HEK293 (cell line): ENCODE measurements around the gene FAM162B.
A peak's percentile ranks its signal among the peaks of the same experiment; 100 is the strongest.

Experiments used
- CTCF ChIA-PET: fragments of 350-600 bp; formaldehyde crosslinking; extraction: SDS; loops from one replicate; lab custom pipeline; 2021; ENCODE audit warnings: antibody characterized with exemption; lab: Yijun Ruan, JAX
- POLR2A ChIA-PET: fragments of 300-600 bp; formaldehyde crosslinking; extraction: SDS; loops from one replicate; lab custom pipeline; 2020; ENCODE audit warnings: antibody characterized with exemption, inconsistent platforms; lab: Yijun Ruan, JAX
- H3K27ac ChIP-seq: fragments of 200-500 bp; sonication (Bioruptor generic); 2 replicates; pipeline ENCODE4 v1.5.1; 2014; ENCODE audit warnings: low read depth, low read length, control low read depth, inconsistent platforms; ENCODE audit errors: extremely low read depth
- H3K36me3 ChIP-seq, 2 experiments: fragments of 200-500 bp in 1 of 2; sonication (Bioruptor generic) in 1 of 2; 1 replicate in 1 of 2; 2 replicates in 1 of 2; pipeline ENCODE4 v1.5.1; 2014 to 2017; ENCODE audit warnings: inconsistent platforms in 2 of 2, low read length in 2 of 2; ENCODE audit not compliant: control insufficient read depth in 2 of 2, insufficient read depth in 1 of 2
- H3K4me1 ChIP-seq: fragments of 200-500 bp; sonication (Bioruptor generic); 2 replicates; pipeline ENCODE4 v1.5.1; 2014; ENCODE audit warnings: mild to moderate bottlenecking, low read length, inconsistent platforms; ENCODE audit not compliant: control insufficient read depth, insufficient read depth
- H3K4me3 ChIP-seq: 2 replicates; pipeline ENCODE4 v1.5.1; 2011; ENCODE audit warnings: low read depth, mild to moderate bottlenecking, control low read depth, low read length, moderate library complexity
- H3K9me3 ChIP-seq: fragments of 200-500 bp; sonication (Bioruptor generic); 2 replicates; pipeline ENCODE4 v1.5.1; 2014; ENCODE audit warnings: low read depth, low read length, inconsistent platforms; ENCODE audit not compliant: control insufficient read depth, insufficient read depth
- KLF7 ChIP-seq: fragments of 450-650 bp; formaldehyde crosslinking; IDR thresholded peaks from 2 replicates; pipeline ENCODE4 v1.5.1; 2016; ENCODE audit warnings: missing biosample characterization, missing genetic modification characterization, borderline replicate concordance
- KLF8 ChIP-seq: fragments of 450-650 bp; formaldehyde crosslinking; IDR thresholded peaks from 2 replicates; pipeline ENCODE4 v1.5.1; 2016; ENCODE audit warnings: missing biosample characterization, missing genetic modification characterization
- YY2 ChIP-seq: fragments of 450-650 bp; formaldehyde crosslinking; IDR thresholded peaks from 2 replicates; pipeline ENCODE4 v1.5.1; 2016; ENCODE audit warnings: missing biosample characterization, missing genetic modification characterization
- ZBTB10 ChIP-seq: fragments of 450-650 bp; formaldehyde crosslinking; IDR thresholded peaks from 2 replicates; pipeline ENCODE4 v1.5.1; 2016; ENCODE audit warnings: missing biosample characterization, missing genetic modification characterization
- ZNF132 ChIP-seq: fragments of 450-650 bp; formaldehyde crosslinking; IDR thresholded peaks from 2 replicates; pipeline ENCODE4 v1.5.1; 2017; ENCODE audit warnings: missing biosample characterization, missing genetic modification characterization, borderline replicate concordance
- ZNF140 ChIP-seq: fragments of 450-650 bp; formaldehyde crosslinking; IDR thresholded peaks from 2 replicates; pipeline ENCODE4 v1.5.1; 2016; ENCODE audit warnings: missing biosample characterization, missing genetic modification characterization
- ZNF211 ChIP-seq: fragments of 450-650 bp; formaldehyde crosslinking; IDR thresholded peaks from 2 replicates; pipeline ENCODE4 v1.5.1; 2016; ENCODE audit warnings: low read depth, missing biosample characterization, missing genetic modification characterization
- ZNF221 ChIP-seq: fragments of 450-650 bp; formaldehyde crosslinking; IDR thresholded peaks from 2 replicates; pipeline ENCODE4 v1.5.1; 2017; ENCODE audit warnings: missing biosample characterization, missing genetic modification characterization, borderline replicate concordance
- ZNF23 ChIP-seq: fragments of 450-650 bp; formaldehyde crosslinking; IDR thresholded peaks from 2 replicates; pipeline ENCODE4 v1.5.1; 2016; ENCODE audit warnings: missing biosample characterization, missing genetic modification characterization, borderline replicate concordance
- ZNF26 ChIP-seq: fragments of 450-650 bp; formaldehyde crosslinking; IDR thresholded peaks from 2 replicates; pipeline ENCODE4 v1.5.1; 2016; ENCODE audit warnings: missing biosample characterization, missing genetic modification characterization
- ZNF510 ChIP-seq: fragments of 450-650 bp; formaldehyde crosslinking; IDR thresholded peaks from 2 replicates; pipeline ENCODE4 v1.5.1; 2018; ENCODE audit warnings: mild to moderate bottlenecking, missing genetic modification characterization, missing biosample characterization; ENCODE audit not compliant: insufficient replicate concordance
- ZNF529 ChIP-seq: fragments of 450-650 bp; formaldehyde crosslinking; IDR thresholded peaks from 2 replicates; pipeline ENCODE4 v1.5.1; 2017; ENCODE audit warnings: missing genetic modification characterization, missing biosample characterization; ENCODE audit not compliant: insufficient replicate concordance
- ZNF549 ChIP-seq: fragments of 450-650 bp; IDR thresholded peaks from 2 replicates; pipeline ENCODE4 v1.5.1; 2018; ENCODE audit warnings: missing biosample characterization, missing genetic modification characterization, mild to moderate bottlenecking, inconsistent platforms, moderate library complexity
- ZNF558 ChIP-seq: fragments of 450-650 bp; formaldehyde crosslinking; IDR thresholded peaks from 2 replicates; pipeline ENCODE4 v1.5.1; 2016; ENCODE audit warnings: missing biosample characterization, missing genetic modification characterization
- ZNF677 ChIP-seq: fragments of 450-650 bp; IDR thresholded peaks from 2 replicates; pipeline ENCODE4 v1.5.0; 2018; ENCODE audit warnings: missing biosample characterization, mild to moderate bottlenecking, missing genetic modification characterization, moderate library complexity
- ZNF692 ChIP-seq: fragments of 450-650 bp; formaldehyde crosslinking; IDR thresholded peaks from 2 replicates; pipeline ENCODE4 v1.5.1; 2016; ENCODE audit warnings: missing biosample characterization, missing genetic modification characterization
- TF ChIP-seq, protein P1 (sequence below): fragments of 450-650 bp; formaldehyde crosslinking; IDR thresholded peaks from 2 replicates; pipeline ENCODE4 v1.5.1; 2016; ENCODE audit warnings: missing biosample characterization, missing genetic modification characterization

FAM162B gene

GRCh38 chr6:116762235-116762634, 3.3 kb downstream of the FAM162B start:
- TF ChIP-seq ZNF549 (tag by site-specific recombination) (no peak), ZNF558 (tag by site-specific recombination) (peak; percentile 91)

GRCh38 chr6:116761779-116762178, 3.7 kb downstream of the FAM162B start:
- H3K9me3 ChIP-seq, result no peaks in the 10 kb centered on the region
- POLR2A ChIA-PET, result no interaction called here
- no peaks in the 10 kb centered on the region for H3K36me3 ChIP-seq
- no peak overlapping the region for H3K27ac ChIP-seq
- H3K4me3 ChIP-seq, result no peak overlapping the region
- H3K4me1 ChIP-seq, result no peaks in the 10 kb centered on the region
- CTCF ChIA-PET, result interaction anchor here (0.8 to 1.6 kb wide), 4 partner anchors 10 to 211 kb away, joined by 3 read pairs; no protein-coding TSS in a partner anchor
- TF ChIP-seq ZNF510 (tag by site-specific recombination) (no peak), ZNF692 (tag by site-specific recombination) (peak; percentile 70)

More at GRCh38 chr6:116762235-116762634, 3.3 kb downstream of the FAM162B start:
- Histone ChIP-seq H3K36me3 (no peaks in the 10 kb centered on the region), H3K9me3 (no peaks in the 10 kb centered on the region), H3K27ac (no peak overlapping the region), H3K4me3 (no peak overlapping the region), H3K4me1 (no peaks in the 10 kb centered on the region)
- ChIA-PET POLR2A (no interaction called here), CTCF (interaction anchor here (1.1 to 1.6 kb wide), 3 partner anchors 9 to 207 kb away, joined by 3 read pairs; no protein-coding TSS in a partner anchor)

DNA sequence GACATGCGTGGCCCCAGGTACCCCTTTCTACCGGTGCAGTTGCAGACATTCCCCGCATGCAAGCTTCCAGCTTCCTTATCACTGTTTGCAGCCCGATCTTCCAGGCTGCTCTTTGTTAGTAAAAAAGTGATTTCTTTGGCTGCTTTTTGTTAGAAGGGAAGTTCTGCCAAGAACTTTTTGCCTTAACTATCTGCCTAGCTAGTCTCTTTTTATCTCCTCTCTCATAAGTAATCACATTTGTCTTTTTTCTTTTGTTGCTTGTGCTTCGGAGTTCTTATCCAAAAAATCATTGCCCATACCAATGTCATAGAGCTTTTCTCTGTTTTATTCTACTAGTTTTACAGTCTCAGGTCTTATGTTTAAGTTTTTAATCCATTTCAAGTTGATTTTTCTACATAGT, 20.3 kb downstream of the FAM162B start:
- no peak overlapping the region for H3K4me3 ChIP-seq
- CTCF ChIA-PET, result interaction anchor here (0.7 kb wide), 1 partner anchor 205 kb away, joined by 4 read pairs; no protein-coding TSS in a partner anchor
- no peaks in the 10 kb centered on the region for H3K9me3 ChIP-seq
- no peak overlapping the region for H3K27ac ChIP-seq
- POLR2A ChIA-PET, result no interaction called here
- no peaks in the 10 kb centered on the region for H3K4me1 ChIP-seq
- TF ChIP-seq ZBTB10 (tag by site-specific recombination) (no peak), KLF7 (tag by site-specific recombination) (no peak), KLF8 (tag by site-specific recombination) (no peak), YY2 (no peak), ZNF211 (no peak), ZNF221 (tag by site-specific recombination) (no peak), ZNF26 (tag by site-specific recombination) (no peak), ZNF23 (tag by site-specific recombination) (no peak), ZNF140 (no peak), ZNF132 (tag by site-specific recombination) (no peak), ZNF677 (tag by site-specific recombination) (no peak), ZNF529 (no peak), ZNF692 (tag by site-specific recombination) (no peak)
- TF ChIP-seq, protein P1, sequence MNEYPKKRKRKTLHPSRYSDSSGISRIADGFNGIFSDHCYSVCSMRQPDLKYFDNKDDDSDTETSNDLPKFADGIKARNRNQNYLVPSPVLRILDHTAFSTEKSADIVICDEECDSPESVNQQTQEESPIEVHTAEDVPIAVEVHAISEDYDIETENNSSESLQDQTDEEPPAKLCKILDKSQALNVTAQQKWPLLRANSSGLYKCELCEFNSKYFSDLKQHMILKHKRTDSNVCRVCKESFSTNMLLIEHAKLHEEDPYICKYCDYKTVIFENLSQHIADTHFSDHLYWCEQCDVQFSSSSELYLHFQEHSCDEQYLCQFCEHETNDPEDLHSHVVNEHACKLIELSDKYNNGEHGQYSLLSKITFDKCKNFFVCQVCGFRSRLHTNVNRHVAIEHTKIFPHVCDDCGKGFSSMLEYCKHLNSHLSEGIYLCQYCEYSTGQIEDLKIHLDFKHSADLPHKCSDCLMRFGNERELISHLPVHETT (tag by site-specific recombination), result no peak
- TF ChIP-seq, all 188 proteins: peak for 0
- no peaks in the 10 kb centered on the region for H3K36me3 ChIP-seq
